Activated gamma-delta T cell treated with Interleukin-2 at 50 U/mL for 16 hours (primary cell): ENCODE results near the gene SERPINA5.
"Not testable (repeated sequence)": the region's sequence is repeated elsewhere in the genome, so short reads cannot be mapped to it uniquely, and the experiment has no call there.

ENCODE experiments used
- DNase-seq: peaks from one replicate; pipeline ENCODE4 v3.0.0-alpha.2; 2020

SERPINA5 gene

DNA sequence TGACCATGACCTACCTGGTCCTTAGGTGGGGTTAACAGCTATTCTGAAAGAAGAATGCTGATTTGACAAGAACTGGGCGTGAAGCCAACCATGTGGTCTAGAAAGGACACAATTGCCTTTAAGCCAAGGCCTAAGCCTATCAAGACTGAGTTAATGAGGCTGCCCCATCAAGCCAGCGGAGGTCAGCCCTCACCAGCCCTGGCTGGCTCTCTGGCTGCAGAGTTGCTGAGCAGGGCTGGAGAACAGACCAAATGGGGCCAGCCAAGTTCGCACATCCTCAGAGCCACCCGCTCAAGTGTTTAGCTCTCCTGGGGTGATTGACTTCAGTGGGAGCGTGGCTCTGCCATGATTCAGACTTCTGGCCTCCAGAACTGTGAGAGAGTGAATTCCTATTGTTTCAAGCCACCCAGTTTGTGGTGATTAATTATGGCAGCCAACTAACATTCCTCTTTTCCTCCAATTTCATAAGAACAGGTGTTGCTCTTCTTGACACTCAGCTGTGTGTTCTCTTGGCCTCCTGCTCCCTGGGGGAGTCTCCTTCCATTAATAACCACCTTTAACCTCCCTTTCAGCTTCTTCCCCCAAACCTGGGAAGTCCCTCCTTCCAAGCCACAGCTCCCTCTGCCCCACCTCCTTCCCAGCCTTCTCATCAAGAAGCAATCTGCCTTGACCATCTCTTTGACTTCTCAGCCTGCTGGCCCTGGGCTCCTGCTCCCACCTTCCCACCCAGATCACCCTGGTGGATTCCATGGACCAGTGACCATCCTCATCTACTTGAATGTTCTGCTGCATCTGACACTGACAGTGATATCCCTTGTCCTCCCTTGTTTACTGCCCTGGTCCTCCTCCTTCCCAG, 5.3 kb upstream of the SERPINA5 start:
- DNase-seq = no peak

DNA sequence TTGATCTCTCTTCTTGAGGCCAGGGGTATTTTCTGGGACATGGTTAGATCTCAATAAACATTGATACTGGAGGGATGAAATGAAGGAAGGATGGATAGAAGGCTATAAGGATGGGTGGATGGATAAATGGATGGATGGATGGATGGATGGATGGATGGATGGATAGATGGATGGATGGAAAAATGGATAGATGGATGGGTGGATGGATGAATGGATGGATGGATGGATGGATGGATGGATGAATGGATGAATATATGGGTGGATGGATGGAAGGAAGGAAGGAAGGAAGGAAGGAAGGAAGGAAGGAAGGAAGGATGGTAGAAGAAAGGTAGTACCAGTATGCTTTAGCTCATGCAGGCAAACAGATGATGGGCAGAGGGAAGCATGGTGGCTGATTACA, 3.8 kb upstream of the SERPINA5 start:
- DNase-seq = not testable (repeated sequence)

DNA sequence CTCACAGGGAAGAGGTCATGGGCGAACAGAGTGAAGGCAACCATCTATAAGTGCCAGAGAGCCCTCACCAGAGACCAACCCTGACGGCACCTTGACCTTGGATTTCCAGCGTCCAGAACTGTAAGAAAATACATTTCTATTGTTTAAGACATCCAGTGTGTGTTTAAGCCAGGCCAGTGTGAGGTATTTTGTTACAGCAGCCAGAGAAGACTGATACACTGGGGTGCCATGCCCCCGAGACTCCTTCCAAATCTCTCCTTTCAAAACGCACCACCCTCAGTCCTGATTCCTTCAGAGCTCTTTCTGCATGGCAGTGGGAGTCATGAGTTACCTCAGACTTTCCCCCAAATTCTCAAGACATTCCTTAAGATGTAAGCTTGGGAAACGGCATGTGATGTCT, 2.5 kb upstream of the SERPINA5 start:
- DNase-seq = no peak

DNA sequence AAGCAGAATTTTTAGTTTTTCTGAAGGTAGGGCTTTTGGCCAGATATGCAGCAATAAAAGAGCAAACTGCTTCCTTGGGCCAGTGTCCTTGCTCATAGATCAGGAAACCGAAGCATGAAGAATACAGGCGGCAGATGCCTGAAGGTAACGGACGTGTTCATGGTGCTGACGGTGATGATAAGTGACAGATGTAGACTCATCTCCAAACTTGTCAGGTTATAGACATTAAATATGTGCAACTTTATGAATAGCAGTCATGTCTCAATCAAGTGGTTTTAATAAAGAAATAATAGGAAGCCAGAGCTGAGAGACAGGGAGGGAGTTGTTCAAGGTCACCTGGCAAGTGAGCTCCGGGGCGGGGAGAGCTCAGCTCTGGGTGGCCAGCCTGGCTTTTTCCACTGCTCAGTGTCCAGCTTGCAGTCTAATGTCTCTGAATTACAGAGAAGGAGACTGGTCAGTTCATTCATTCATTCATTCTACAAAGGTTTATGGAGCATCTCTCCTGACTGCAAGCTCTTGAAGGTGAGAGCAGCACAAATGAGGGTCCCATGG, 1.0 kb downstream of the SERPINA5 start:
- no peak for DNase-seq

DNA sequence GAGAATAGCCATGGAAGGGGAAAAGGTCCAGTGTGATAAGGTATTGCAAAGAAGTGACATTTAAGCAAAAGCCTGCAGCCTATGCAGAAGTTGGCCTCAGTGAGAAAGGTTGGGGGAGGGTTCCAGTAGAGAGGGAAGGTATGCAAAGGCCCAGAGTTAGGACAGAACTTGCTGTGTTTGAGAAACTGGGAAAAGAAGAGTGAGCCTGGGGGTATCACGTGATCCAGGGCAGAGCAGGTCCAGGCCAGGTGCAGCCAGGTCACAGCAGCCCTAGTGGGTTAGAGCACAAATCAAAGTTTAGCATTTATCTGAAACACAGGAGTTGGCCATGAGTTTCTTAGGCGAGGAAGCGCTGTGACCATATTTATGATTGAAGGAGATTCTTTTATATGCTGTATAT, 1.6 kb downstream of the SERPINA5 start:
- no peak for DNase-seq

DNA sequence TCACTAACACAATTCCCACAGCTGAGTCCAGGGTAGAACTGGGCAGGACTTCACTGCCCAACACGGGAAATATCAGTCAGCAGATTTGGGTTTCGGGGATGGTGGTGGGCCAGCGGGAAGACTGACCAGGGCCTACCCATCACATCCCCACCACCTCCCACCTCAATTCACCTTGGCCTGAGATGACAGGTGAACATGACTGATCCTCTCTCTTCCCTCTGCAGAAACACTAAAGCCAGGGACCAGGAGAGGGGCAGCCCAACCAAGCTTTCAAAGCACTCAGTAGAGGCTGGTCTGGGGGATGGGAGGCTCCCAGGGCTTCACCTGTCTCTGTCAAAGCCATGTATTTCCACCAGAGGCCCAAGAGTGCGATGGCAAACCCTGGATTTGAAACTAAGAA, 2.3 kb downstream of the SERPINA5 start:
- no peak for DNase-seq

DNA sequence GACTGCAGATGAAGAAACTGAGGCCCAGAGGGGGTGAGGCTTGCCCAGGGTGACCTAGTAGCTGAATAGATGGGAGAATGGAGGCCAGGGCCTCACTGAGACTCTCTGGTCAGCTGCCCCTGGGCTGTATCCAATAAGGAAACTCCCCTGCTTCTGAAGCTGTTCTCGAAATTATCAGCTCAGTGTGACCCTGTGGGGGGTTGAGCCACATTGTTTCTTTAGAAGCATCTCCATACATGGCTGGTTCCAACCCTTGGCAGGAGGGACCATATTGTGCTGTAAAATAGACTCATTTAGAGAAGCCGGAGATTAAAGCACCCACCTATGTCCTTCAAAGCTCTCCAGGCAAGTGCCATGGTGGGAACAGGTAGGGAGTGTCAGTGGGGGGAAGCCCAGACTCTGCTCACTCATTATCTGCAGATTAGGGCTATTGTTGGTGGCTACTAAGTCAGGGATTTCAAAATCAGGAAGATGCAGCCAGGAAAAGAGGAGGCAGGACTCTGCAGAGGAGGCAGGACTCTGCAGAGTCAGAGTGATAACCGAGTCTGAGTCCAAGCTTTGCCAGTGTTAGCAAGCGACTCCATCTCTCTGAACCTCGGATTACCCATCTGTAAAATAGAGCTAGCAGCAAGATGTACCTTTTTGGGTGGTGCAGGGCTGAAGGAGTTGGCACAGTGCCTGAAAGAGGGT, 3.5 kb downstream of the SERPINA5 start:
- no peak for DNase-seq

DNA sequence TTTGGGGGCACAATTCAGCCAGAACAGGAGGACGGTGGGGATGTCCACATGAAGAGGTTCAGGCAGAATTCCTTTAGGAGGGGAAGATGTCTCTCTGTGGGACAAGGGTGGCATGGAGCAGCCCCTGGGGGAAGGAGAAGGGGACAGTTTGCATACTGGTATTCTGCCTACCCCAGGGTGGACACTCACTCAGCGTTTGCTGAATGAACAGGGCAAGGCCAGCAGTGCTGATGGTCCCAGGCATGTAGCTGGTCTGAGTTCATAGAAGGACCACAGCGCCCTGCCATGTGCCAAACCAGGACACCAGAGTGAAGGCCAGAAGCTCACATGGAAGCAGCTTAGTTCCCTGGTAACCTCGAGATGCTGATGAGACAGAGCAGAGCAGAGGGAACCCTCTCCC, 5.4 kb downstream of the SERPINA5 start:
- DNase-seq = no peak

DNA sequence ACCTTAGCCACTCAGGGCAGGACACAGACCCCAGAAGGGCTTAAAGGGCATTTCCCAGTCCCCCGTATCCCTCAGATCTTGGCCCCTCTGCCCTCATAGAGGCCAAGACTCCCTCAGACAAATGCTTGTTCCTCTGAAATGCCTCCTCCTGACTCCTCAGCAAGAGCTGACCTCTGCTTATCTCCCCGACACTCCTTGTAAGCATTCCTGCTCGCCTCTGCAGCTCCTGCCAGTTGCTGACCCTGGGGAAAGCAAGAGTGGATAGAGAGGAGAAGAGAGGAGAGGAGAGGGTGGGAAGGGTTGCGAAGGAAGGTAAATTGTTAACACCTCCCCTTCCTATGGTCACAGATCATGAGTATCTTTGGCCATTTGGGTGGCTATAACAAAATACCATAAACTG, 7.1 kb downstream of the SERPINA5 start:
- DNase-seq = no peak

DNA sequence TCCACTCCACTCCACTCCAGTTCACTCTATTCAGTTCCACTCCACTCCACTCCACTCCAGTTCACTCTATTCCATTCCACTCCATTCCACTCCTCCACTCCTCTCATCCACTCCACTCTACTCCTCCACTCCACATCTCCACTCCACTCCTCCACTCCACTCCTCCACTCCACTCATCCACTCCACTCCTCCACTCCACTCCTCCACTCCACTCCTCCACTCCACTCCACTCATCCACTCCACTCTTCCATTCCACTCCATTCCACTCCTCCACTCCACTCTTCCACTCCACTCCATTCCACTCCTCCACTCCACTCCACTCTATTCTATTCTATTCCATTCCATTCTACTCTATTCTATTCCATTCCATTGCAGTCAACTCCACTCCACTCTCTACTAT, 9.8 kb downstream of the SERPINA5 start:
- no peak for DNase-seq

DNA sequence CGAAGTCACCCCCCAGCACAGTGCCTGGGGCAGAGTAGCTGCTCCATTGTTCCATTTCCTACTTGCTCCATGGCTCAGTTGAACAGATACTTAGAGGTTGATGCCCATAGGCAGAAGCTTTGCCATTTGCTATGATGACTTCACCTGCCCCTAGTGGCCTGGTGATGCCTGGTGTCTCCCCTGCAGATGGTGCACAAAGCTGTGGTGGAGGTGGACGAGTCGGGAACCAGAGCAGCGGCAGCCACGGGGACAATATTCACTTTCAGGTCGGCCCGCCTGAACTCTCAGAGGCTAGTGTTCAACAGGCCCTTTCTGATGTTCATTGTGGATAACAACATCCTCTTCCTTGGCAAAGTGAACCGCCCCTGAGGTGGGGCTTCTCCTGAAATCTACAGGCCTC, 10.6 kb downstream of the SERPINA5 start:
- DNase-seq = no peak

DNA sequence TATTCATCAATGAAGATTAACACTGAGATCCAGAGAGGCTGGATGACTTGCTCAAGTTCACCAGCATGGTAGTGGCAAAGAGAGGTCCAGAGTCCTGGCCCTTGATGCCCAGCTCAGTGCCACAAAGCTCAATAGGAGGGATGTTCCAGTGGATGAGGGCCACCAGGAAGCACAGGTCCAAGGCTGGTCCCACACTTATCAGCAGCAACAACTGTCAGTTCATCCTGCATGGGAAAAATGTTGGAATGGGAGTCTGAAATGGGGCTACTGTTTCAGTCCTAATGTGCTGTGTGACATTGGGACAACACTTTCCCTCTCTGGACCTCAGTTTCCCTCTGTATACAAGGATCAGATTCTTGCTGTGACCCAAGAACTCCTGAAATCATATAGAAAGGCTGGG, 11.2 kb downstream of the SERPINA5 start:
- DNase-seq = no peak

DNA sequence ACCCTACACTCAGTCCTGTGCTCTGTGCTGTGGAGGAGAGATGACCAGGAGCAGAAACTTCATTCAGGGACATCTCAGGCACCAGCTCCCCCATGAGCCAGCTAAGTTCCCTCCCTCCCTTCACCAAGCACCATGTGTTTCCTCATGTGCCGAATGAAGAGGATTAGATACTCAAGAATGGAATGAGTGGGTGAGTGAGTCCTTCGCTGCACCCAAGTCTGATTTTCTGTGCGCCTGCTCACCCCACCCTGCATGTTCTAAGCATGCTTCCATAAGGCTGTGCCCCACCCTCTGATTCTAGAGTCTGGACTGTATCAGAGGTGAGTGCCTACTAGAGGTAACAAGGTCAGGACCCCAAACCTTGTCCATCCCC, 12.1 kb downstream of the SERPINA5 start:
- no peak for DNase-seq

DNA sequence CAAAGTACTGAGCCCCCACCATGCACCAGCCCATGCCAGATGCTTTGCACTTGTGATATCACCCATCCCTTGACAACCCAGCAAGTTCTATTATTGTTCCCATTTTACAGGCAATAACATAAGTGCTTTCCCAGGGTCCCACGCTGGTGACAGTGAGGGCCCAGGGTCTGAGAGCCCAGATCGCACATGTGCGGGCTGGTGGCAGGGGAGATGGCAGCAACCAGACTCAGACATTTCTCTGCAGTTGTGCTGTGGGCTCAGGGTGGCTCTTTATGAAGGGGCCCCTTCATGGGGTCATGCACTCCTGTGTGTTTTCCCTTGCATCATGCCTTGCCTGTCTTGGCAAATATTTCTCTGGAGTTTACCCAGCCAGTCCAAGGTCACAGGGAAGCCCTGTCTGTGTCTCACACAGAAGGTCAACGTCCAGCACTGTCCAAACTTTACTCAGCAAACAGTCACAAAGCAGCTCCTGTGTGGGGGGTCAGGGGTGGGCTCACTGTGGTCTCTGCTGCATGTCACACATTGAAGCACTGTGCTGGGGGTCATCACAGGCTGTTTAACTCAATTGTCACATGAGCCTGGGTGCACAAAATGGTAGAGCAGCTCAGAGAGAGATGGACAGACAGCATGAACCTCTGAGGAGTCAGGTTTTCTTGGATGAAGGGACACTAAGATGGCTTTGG, 12.7 kb downstream of the SERPINA5 start:
- no peak for DNase-seq

DNA sequence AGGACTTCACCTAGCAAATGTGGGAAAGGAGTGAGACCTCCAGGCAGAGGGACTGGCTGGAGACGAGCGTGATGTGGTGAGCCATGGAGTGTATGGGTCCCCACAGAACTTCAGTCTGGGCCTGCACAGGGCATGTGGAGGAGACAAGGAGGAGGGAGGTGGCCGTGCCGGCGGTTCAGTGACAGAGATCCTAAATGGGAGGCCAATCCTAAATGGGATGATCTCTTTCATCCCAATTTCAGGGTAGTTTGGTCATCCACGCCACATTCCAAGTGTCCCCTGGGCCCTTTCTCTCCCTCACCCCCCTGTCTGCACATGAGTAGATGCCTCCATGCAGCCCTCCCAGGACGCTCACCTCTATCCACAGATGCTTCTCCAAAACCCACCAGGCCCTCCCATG, 13.2 kb downstream of the SERPINA5 start:
- DNase-seq = no peak

DNA sequence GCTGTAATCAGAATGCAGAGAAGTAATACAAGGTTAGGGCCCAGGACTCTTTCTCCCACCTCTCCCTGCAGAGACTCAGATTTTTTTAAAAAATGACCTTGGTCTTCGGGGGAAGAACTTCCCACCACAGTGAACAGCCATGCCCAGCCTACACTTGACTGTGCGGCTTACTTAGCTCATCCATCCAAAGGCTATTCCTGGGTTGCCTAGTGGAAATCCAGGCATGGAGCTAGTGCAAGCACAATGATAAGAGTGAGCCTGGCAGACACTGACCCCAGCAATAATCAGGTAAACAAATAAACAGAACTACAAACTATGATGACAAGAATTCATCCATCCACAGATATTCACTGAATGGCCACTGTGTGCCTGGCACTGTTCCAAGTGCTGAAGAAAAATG, 14.7 kb downstream of the SERPINA5 start:
- no peak for DNase-seq

DNA sequence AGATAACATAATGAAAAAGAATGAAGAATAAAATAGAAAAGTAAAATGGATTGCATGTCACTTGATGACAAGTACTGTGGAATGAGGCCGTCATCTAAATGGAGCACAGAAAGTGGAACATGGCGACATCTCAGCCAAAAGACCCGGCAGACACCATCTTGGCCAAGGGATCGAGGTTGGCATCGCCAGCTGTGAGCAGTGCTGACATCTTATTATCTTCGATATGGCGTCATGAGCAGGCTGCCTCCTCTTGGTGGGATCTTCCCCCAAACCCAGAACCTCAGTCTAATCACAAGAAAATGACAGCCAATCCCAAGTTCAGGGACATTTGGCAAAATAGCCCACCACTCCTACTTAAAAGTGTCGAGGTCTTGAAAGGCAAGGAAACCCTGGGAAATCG, 15.1 kb downstream of the SERPINA5 start:
- DNase-seq = no peak

DNA sequence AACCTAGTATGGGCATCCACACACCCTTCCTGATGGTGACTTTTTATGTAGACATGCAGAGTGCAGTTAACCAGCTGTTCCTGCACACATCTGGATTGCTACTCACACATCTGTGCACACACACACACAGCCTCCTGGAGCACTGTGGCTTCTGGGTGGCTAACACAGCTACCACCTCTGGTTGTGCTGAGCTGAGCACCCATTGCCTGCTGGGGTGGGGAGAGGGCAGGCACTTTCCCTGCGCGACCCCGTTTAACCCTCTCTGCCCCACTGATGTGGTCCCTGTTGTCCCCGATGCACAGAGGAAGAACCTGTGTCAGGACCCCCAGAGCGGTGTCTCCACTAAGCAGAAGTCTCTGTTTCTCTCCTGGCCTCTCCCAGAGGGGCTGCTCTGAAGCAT, 16.6 kb downstream of the SERPINA5 start:
- DNase-seq = no peak

DNA sequence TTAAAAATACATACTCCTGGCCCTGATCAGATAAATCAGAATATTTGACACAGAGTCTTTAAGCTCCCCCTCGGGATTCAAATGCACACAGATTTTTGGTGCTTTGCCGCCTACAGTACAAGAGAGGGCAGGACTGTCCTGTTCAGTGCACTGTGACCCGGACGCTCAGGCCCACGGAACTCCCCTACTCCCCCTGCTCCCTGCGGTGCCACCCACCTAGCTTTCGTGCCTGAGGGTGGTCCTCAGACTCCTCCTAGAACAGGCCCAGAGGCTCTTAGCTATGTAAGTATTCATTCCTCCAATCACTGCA, 17.2 kb downstream of the SERPINA5 start:
- DNase-seq = no peak

DNA sequence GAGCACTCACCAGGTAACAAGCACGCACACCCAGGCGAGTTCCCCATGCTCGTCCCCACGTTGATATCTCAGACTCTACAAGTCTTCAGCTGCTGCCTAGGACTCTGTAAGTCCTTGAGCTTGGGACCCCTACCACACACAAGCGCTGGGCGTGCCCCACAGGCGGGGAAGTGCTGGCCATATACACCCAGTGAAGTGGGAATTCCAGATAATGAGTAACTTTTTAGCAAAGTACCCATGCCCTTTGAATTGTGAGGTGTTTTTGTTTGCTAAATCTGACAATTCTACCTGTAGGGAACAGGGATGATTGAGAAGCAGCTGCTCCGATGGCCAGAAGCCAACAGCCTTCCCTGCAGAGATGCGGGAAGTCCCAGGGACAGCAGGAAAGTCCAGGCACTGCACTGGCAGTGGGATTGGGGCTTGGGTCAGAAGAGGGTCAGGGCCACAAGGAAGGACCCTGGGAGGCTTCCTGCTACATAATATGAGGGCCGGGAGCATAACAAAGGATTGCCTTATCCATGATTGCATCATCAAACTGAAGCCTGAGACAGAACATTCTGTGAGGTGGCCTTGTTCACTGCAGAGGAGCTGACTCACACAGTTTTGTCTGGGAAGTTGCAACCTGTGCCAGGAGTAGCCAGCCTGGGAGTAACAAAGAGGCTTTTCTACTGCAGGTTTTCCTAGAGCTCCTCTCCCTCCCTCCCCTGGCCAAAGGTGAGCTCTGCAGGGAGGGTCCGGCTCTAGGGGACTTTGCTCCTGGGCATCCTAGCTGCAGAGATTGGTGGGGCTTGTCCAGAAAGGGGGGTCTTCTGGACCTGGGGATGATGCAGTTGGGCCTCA, 17.8 kb downstream of the SERPINA5 start:
- no peak for DNase-seq

DNA sequence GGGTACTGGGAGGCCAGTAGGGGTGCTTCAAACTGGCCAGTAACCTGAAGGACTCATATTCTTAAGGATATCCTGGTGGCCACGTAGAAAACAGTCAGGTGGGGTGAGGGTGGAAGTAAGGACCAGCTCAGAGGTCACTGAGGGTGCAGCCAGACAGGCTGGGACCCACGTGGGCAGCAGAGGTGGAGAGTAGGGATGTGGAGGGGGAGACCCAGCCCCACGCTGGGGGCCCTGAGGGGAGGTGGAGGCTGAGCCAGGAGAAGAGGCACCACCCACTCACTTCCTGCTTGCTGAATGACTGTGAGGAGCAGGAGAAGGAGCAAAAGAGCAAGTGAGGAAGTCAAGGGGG, 18.4 kb downstream of the SERPINA5 start:
- DNase-seq = no peak

DNA sequence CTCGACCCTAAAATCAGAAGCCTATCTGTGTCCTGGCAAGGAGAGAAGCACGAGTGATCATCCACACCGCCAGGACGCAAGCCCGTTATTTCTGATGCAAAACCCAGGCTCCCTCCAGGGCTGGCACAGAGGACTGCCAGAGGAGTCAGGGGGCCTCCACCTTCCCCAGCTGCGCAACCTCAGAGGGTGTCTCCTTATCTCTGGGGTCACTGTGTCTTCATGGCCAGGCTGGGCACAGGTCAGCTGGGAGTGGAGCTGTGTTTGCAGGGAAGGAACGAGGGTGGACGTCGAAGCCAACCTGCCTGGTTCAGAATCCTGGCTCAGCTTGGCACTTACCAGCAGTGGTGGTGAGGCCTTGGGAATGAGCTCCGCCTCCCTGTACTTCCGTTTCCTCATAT, 18.9 kb downstream of the SERPINA5 start:
- no peak for DNase-seq

DNA sequence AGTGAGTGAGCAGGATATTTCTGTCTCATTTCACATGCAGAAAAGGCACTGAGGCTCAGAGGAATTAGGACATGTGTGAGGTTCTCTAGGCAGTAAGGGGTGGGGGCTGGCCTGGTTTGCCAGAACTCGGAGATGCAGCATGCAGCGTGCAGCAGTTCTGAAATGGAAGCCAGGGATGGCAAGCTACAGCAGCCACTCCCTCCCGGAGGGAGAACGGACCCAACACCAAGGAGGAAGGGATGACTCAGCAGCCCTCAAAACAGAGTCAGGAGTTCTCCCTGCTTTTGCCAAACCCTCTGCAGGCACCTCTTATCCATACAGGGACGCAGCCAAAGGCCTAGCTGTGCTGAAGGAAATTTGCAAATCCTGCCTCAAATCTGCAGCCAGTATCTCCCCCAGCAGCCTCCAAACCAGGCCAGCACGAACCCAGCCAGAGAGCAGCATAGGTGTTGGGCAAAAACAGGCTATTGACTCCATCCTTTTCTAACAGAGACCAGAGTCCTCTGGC, 20.7 kb downstream of the SERPINA5 start:
- no peak for DNase-seq
